Trophoblast cell (in vitro differentiated cells and primary cell): ENCODE results near the gene CPNE7.

ENCODE experiments used
- DNase-seq, 2 donors: peaks; one replicate each; pipeline ENCODE4 v3.0.0-alpha.2; 2016
- H2AFZ ChIP-seq: 2 replicates; pipeline ENCODE4 v1.6.1; 2013; ENCODE audit warnings: low read length, moderate library complexity, mild to moderate bottlenecking; ENCODE audit not compliant: insufficient read depth, poor library complexity
- H2AK5ac ChIP-seq: 2 replicates; pipeline ENCODE4 v1.6.1; 2013; ENCODE audit warnings: mild to moderate bottlenecking, low read length
- H2BK120ac ChIP-seq: 2 replicates; pipeline ENCODE4 v1.6.1; 2013; ENCODE audit warnings: low read length, mild to moderate bottlenecking, moderate library complexity; ENCODE audit not compliant: insufficient read depth, poor library complexity
- H2BK12ac ChIP-seq: 2 replicates; pipeline ENCODE4 v1.6.1; 2013; ENCODE audit warnings: mild to moderate bottlenecking, low read length, moderate library complexity
- H2BK5ac ChIP-seq: 2 replicates; pipeline ENCODE4 v1.6.1; 2013; ENCODE audit warnings: low read length, low read depth, moderate library complexity, mild to moderate bottlenecking; ENCODE audit not compliant: poor library complexity
- H3K14ac ChIP-seq: 2 replicates; pipeline ENCODE4 v1.6.1; 2013; ENCODE audit warnings: mild to moderate bottlenecking, low read length
- H3K18ac ChIP-seq: 2 replicates; pipeline ENCODE4 v1.6.1; 2013; ENCODE audit warnings: mild to moderate bottlenecking, low read length
- H3K23ac ChIP-seq: 2 replicates; pipeline ENCODE4 v1.6.1; 2013; ENCODE audit warnings: low read length
- H3K27ac ChIP-seq: 2 replicates; pipeline ENCODE4 v1.5.1; 2013; ENCODE audit warnings: low read depth, mild to moderate bottlenecking, inconsistent platforms, low read length, moderate library complexity
- H3K27me3 ChIP-seq: 2 replicates; pipeline ENCODE4 v1.6.1; 2013; ENCODE audit warnings: inconsistent platforms, mild to moderate bottlenecking, low read length, moderate library complexity; ENCODE audit not compliant: insufficient read depth
- H3K36me3 ChIP-seq, 2 experiments: 1 replicate in 1 of 2; 2 replicates in 1 of 2; pipeline ENCODE4 v1.6.1; 2013; ENCODE audit warnings: low read length in 2 of 2, mild to moderate bottlenecking in 2 of 2, moderate library complexity in 1 of 2; ENCODE audit not compliant: insufficient read depth in 2 of 2, control insufficient read depth in 1 of 2
- H3K4ac ChIP-seq: 2 replicates; pipeline ENCODE4 v1.6.1; 2013; ENCODE audit warnings: low read depth, mild to moderate bottlenecking, low read length, moderate library complexity
- H3K4me1 ChIP-seq, 2 experiments: 1 replicate in 1 of 2; 2 replicates in 1 of 2; pipeline ENCODE4 v1.6.1; 2013; ENCODE audit warnings: low read length in 2 of 2, mild to moderate bottlenecking in 2 of 2, moderate library complexity in 1 of 2; ENCODE audit not compliant: insufficient read depth in 2 of 2, control insufficient read depth in 1 of 2
- H3K4me2 ChIP-seq: 2 replicates; pipeline ENCODE4 v1.6.1; 2013; ENCODE audit warnings: inconsistent platforms, mild to moderate bottlenecking, low read length, moderate library complexity
- H3K4me3 ChIP-seq: 2 replicates; pipeline ENCODE4 v1.5.1; 2013; ENCODE audit warnings: mild to moderate bottlenecking, low read depth, low read length, inconsistent platforms
- H3K79me1 ChIP-seq: one replicate; pipeline ENCODE4 v1.6.1; 2013; ENCODE audit warnings: low read length
- H3K79me2 ChIP-seq: 2 replicates; pipeline ENCODE4 v1.6.1; 2013; ENCODE audit warnings: low read length, mild to moderate bottlenecking; ENCODE audit not compliant: control insufficient read depth, insufficient read depth, poor library complexity
- H3K9ac ChIP-seq: 2 replicates; pipeline ENCODE4 v1.6.1; 2013; ENCODE audit warnings: mild to moderate bottlenecking, low read length
- H3K9me3 ChIP-seq: 2 replicates; pipeline ENCODE4 v1.6.1; 2013; ENCODE audit warnings: low read depth, mild to moderate bottlenecking, control low read depth, inconsistent platforms, low read length; ENCODE audit not compliant: insufficient read depth
- H4K12ac ChIP-seq: 2 replicates; pipeline ENCODE4 v1.6.1; 2013; ENCODE audit warnings: low read depth, mild to moderate bottlenecking, low read length, moderate library complexity
- H4K8ac ChIP-seq: 2 replicates; pipeline ENCODE4 v1.6.1; 2013; ENCODE audit warnings: low read depth, mild to moderate bottlenecking, low read length, moderate library complexity
- H4K91ac ChIP-seq: one replicate; pipeline ENCODE4 v1.6.1; 2013; ENCODE audit warnings: low read depth, mild to moderate bottlenecking, low read length, moderate library complexity
- WGBS: extraction: QIAGEN DNeasy Blood & Tissue Kit; methylation state at CpG from one replicate; pipeline ENCODE4 v1.1.7; 2013; ENCODE audit warnings: missing lambda C conversion rate; ENCODE audit not compliant: insufficient read length, insufficient coverage; ENCODE audit errors: extremely low coverage; 5-methylcytosine and 5-hydroxymethylcytosine counted together

Gene CPNE7

GRCh38 chr16:89616623-89617022 lies 41.1 kb downstream of the CPNE7 start:
- Histone ChIP-seq H3K4me1 (no peaks in the 10 kb centered on the region), H2AFZ (no peak overlapping the region), H3K27ac (no peak overlapping the region), H2BK120ac (no peak overlapping the region), H4K12ac (no peak overlapping the region), H3K36me3 (no peaks in the 10 kb centered on the region), H3K9ac (no peak overlapping the region), H2BK5ac (no peak overlapping the region), H3K79me2 (no peaks in the 10 kb centered on the region), H3K18ac (no peak overlapping the region), H4K8ac (no peak overlapping the region), H4K91ac (no peak overlapping the region), H2BK12ac (no peak overlapping the region), H3K9me3 (peaks cover 2% of the 10 kb centered on the region), H3K79me1 (no peaks in the 10 kb centered on the region), H3K4me3 (no peak overlapping the region), H3K27me3 (no peaks in the 10 kb centered on the region), H3K4me2 (no peak overlapping the region), H3K14ac (no peak overlapping the region), H3K4ac (no peak overlapping the region), H2AK5ac (no peak overlapping the region), H3K23ac (no peak overlapping the region)
- no CpG with 5 or more reads among the region's 20 CpGs for WGBS
- no peak for DNase-seq

GRCh38 chr16:89617036-89617435 lies 41.5 kb downstream of the CPNE7 start:
- Histone ChIP-seq H2BK120ac (no peak overlapping the region), H3K14ac (no peak overlapping the region), H2BK12ac (no peak overlapping the region), H3K27ac (no peak overlapping the region), H3K79me2 (no peaks in the 10 kb centered on the region), H4K91ac (no peak overlapping the region), H4K8ac (no peak overlapping the region), H3K4ac (no peak overlapping the region), H3K9me3 (peaks cover 3% of the 10 kb centered on the region), H3K9ac (no peak overlapping the region), H3K18ac (no peak overlapping the region), H2AK5ac (no peak overlapping the region), H2AFZ (no peak overlapping the region), H3K4me1 (no peaks in the 10 kb centered on the region), H2BK5ac (no peak overlapping the region), H3K79me1 (no peaks in the 10 kb centered on the region), H3K27me3 (no peaks in the 10 kb centered on the region), H3K4me3 (no peak overlapping the region), H3K4me2 (no peak overlapping the region), H3K23ac (no peak overlapping the region), H3K36me3 (no peaks in the 10 kb centered on the region), H4K12ac (no peak overlapping the region)
- no CpG with 5 or more reads among the region's 6 CpGs for WGBS
- DNase-seq = no peak

GRCh38 chr16:89618109-89618998 lies 42.8 kb downstream of the CPNE7 start:
- Histone ChIP-seq H3K4me1 (peaks cover 0 to 2% of the 10 kb centered on the region in 2 experiments), H2BK12ac (no peak overlapping the region), H4K12ac (no peak overlapping the region), H2BK120ac (no peak overlapping the region), H3K18ac (no peak overlapping the region), H3K79me1 (no peaks in the 10 kb centered on the region), H4K8ac (no peak overlapping the region), H4K91ac (no peak overlapping the region), H3K4me2 (no peak overlapping the region), H2BK5ac (no peak overlapping the region), H3K79me2 (no peaks in the 10 kb centered on the region), H2AFZ (no peak overlapping the region), H3K27ac (no peak overlapping the region), H3K14ac (no peak overlapping the region), H3K23ac (no peak overlapping the region), H3K27me3 (no peaks in the 10 kb centered on the region), H3K4ac (no peak overlapping the region), H2AK5ac (no peak overlapping the region), H3K4me3 (no peak overlapping the region), H3K36me3 (no peaks in the 10 kb centered on the region), H3K9ac (no peak overlapping the region), H3K9me3 (peaks cover 3% of the 10 kb centered on the region)
- no CpG with 5 or more reads among the region's 16 CpGs for WGBS
- no peak for DNase-seq

GRCh38 chr16:89619840-89620239 lies 44.3 kb downstream of the CPNE7 start:
- no peak overlapping the region for H3K4me2 ChIP-seq
- no peaks in the 10 kb centered on the region for H3K36me3 ChIP-seq
- no peak overlapping the region for H3K4me3 ChIP-seq
- H3K23ac ChIP-seq = no peak overlapping the region
- no peak overlapping the region for H3K4ac ChIP-seq
- no peak overlapping the region for H2BK12ac ChIP-seq
- no peak overlapping the region for H3K9ac ChIP-seq
- H3K27ac ChIP-seq = no peak overlapping the region
- H2AK5ac ChIP-seq = no peak overlapping the region
- H3K9me3 ChIP-seq = peaks cover 3% of the 10 kb centered on the region
- no peak overlapping the region for H2BK5ac ChIP-seq
- H4K91ac ChIP-seq = no peak overlapping the region
- peaks cover 0 to 10% of the 10 kb centered on the region in 2 experiments for H3K4me1 ChIP-seq
- H3K27me3 ChIP-seq = no peaks in the 10 kb centered on the region
- H2AFZ ChIP-seq = no peak overlapping the region
- H3K79me1 ChIP-seq = no peaks in the 10 kb centered on the region
- DNase-seq = no peak
- no CpG with 5 or more reads among the region's 12 CpGs for WGBS
- no peak overlapping the region for H3K18ac ChIP-seq
- no peak overlapping the region for H4K12ac ChIP-seq
- no peaks in the 10 kb centered on the region for H3K79me2 ChIP-seq
- no peak overlapping the region for H4K8ac ChIP-seq
- no peak overlapping the region for H3K14ac ChIP-seq
- H2BK120ac ChIP-seq = no peak overlapping the region
